GM19193 (cell line): ENCODE data around the gene INPP5B.

Experiments used
- POLR2A ChIP-seq: IDR thresholded peaks from 4 replicates; pipeline ENCODE4 v1.6.1; 2011; ENCODE audit not compliant: insufficient read depth, insufficient read length; ENCODE audit errors: extremely low read depth

Gene INPP5B

DNA sequence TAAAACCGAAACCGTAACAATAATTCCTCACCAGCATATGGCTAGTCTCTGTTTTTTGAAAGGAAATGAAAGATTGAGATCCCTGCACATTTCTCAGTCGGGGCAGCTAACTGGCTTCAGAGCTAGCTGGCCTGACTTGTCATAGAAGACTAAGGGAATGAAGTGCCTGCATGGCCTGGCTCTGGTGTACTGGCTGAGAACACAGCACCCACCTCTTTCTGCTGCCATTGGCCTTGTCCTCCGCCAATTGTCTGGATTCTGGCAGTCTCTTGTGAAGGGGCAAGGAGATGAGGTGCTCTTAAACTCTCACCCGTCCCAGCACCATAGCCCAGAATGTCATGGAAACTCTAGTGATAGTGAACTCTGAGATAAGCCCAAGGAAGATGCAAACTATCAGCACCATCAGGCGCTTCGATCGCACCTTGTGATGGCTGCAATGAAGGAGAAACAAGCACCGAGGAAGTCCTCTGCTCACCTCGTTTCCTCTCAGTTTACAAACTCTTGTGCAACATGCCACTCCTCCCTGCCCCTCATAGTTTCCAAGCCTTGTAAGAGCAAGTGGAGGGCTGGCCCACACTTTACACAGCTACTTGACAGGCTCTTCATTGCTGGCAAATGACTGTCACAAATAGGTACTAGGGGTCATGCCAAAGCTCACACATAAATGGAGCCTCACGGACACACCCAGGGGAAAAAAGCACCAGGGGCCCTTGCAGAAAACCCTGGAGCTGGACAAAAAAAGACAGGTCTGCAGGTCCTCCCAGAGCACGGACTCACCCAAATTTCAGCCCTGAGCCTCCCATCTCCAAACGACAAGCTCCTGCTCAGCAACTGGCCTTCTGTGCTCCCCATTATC, 16.4 kb downstream of the INPP5B start:
- no peak for TF ChIP-seq POLR2A

DNA sequence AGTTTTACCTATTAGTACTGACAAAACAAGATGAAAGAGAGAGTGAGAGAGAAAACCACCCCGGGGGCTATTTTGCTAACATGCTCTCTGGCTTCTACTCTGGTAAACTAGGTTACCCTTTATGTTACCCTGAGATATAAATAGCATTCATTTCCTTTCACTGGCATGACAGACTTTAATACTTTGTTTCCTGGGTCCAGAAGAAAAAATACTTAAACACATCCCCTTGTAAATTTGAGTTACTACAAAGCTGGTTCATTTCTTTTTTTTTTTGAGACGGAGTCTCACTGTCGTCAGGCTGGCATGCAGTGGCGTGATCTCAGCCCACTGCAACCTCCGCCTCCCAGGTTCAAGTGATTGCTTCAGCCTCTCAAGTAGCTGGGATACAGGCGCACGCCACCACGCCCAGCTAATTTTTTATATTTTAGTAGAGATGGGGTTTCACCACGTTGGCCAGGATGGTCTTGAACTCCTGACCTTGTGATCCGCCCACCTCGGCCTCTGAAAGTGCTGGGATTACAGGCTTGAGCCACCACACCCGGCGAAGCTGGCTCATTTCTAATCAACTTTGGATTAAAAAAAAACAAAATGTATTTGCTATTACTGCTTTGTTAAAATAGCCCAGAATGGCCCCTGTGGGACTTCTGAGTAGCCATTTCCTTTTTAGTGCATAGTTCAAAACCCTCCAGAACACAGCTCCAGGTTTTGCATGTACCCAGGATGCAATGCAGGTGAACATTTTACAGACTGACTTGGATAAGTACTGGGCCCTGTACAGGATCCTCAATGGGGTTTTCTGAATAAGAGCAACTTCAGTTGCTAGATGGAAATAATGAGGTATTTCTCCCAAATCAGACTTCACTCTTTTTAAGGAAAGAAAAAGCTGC, 20.6 kb downstream of the INPP5B start:
- TF ChIP-seq POLR2A: peak; percentile 27

DNA sequence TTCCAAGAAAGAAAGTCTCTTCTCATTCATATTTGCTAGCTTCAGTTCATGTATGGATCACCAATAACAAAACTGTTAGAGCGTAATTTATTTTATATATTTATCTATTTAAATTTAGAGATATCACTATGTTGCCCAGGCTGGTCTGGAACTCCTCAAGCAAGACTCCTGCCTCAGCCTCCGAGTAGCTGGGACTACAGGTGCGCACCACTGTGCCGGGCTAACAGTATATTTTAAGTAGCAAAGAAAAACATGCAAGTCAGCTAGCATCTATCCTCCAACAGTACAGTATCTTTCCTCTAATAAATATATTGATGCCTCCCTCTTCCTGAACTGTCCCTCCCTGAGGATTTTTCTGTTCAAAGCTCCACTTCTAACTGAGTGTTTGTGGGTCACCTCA, 21.5 kb downstream of the INPP5B start:
- TF ChIP-seq POLR2A: no peak

DNA sequence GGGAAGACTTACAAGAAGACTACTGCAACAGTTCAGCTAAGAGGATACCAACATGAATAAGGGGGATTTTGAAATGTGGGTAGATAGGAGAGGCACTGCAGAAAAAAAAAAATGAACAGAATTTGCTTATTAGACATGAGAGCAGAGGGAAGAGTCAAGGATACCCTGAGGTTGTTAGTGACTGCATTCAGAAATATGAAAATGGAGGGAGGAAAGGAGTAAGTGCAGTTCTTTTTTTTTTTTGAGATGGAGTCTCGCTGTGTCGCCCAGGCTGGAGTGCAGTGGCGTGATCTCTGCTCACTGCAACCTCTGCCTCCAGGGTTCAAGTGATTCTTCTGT, 23.3 kb downstream of the INPP5B start:
- TF ChIP-seq POLR2A: no peak

DNA sequence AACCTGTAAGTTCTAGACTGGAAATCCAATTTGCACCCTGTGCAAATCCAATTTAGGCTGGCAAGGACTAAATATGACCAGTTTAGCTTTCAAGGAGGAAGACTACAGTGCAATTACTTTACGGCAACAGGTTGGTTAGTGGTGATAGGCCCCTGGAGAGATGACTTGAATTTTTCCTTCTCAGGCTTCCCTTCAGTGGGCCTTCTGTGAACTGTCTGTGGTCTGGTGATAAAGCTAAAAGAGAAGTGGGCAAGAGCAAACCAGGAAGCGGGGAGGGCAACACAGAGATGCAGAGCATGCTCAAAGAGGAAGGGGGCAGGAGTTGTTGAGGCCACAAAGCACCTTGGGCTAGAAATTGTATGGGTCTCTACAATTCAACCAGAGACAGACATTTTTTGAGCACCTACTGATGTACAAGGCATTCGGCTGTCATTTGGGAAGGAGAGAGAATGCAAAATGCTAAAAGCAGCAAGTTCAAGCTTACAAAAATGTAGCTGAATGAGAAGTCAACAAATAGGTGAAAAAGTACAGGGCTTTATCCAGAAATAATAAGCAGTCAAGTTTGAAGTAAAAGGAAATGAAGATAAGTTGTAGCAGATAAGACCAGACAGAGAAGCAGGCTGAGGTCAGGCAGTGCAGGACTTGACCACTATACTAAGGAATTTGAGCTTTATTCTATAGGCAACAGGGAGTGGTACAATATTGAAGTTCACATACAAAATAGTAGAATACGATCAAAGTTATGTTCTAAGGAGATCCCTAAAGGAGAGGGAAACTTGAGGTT, 23.9 kb downstream of the INPP5B start:
- TF ChIP-seq POLR2A: no peak

DNA sequence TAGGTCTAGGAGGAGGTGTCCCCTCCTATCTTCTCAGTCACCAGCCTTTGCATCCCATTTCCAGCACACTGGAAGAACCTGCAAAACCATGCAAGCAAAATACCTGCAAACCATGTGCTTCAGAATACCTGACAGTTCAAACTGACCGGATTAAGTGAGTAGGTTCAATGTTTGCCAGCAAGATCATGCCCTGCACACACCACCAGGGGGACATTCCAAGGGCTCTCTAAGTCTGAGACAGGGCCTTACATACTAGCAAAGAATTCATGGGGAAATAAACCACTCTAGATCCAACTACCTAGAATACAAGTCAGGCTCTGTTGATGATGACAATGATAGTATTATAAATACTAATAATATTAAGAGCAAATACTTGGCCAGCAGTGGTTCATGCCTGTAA, 27.6 kb downstream of the INPP5B start:
- no peak for TF ChIP-seq POLR2A

DNA sequence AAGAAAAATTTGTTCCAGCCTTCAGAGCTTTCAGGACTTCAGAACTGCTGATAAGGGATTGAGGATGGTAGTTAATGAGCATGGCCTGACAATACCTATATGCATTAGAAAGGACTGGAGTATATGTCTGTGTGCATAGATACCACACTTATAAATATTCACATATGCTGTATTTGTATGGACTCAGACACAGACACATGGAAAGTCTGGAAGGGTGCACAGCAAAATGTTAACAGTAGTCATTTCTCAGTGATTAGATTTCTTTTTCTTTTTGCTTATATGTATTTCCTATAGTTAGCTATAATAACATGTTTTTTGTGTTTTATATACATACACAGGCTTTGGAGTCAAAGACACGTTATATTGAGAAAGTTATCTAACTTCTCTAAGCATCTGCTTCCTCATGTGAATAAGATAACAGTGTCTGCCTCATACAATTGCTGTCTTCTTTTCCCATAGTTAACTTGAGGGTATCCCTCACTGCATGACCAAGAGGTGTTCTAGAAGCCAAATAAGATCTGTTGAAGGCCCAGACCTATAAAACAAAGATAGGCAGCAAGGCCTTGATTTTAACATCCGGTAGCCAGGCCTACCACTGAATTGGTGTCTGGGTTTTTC, 31.3 kb downstream of the INPP5B start:
- no peak for TF ChIP-seq POLR2A

DNA sequence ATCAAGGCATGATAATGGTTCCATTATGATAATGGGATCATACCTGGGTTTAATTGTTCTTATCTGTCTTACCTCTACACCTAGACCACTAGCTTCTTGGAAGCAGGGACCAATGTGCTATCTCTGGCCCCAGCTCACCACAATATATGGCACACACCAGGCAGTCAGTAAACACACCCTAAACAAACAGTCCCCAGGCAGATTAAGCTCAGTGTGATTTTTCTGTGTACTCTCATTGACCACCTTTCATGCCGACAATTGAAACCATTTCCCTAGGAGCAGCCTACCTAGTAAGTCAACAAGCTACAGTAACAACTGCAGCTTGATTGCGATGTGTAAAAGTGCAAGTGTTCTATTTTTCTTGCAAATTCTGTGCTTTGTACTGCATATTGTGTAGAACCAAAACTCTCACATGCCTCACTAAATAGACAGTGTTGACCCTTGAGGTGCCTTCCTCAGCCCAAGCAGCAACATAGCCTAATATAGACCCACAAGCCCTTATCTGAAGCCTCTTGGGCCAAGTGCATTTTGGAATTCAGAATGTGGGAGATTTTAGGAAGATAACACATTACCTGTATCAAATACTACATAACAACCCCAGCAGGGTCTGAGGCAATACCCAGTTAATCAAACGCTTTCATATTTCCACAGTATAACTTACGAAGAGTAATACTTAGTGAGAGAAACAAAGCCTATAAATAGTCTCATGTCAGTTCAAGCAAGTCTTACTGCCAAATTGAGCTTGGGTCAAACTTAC, 32.0 kb downstream of the INPP5B start:
- TF ChIP-seq POLR2A: no peak

DNA sequence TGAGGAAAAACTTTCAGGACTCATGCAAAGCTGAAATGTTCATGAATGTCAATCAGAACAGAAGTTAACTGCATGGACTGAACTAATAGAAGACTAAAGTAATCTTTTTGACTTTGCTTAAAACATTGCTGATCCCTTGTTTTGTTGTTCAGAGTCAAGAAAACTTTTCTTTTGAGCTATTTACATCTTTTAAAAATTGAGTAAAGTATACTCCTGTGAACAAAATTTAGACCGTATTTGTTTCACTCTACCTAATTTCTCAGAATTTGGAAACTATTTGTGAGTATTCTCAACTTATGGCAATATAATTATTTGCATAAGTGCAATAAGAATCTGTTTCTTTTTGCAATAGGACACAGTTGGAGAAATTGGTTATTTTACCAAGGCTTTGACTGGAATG, 41.1 kb downstream of the INPP5B start:
- no peak for TF ChIP-seq POLR2A

DNA sequence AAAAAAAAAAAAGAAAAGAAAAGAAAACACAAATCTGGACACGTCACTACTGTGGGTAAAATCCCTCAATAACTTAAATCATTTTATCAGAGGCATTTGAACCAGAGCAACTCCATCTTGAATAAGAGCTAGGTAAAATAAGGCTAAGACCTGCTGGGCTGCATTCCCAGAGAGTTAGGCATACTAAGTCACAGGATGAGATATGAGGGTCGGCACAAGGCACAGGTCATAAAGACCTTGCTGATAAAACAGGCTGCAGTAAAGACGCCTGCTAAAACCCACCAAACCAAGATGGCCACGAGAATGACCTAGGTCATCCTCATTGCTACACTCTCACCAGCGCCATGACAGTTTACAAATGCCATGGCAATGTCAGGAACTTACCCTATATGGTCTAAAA, 43.9 kb downstream of the INPP5B start:
- TF ChIP-seq POLR2A: no peak

DNA sequence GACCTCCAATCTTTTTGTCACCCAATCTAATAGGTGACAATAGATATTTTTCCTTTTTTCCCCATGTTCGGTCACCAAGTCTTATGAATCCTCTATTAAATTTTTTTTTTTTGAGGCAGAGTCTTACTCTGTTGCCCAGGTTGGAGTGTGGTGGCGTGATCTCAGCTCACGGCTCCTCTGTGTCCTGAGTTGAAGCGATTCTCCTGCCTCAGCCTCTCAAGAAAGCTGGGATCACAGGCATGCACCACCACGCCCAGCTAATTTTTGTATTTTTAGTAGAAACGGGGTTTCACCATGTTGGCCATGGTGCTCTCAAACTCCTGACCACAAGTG, 45.0 kb downstream of the INPP5B start:
- no peak for TF ChIP-seq POLR2A

DNA sequence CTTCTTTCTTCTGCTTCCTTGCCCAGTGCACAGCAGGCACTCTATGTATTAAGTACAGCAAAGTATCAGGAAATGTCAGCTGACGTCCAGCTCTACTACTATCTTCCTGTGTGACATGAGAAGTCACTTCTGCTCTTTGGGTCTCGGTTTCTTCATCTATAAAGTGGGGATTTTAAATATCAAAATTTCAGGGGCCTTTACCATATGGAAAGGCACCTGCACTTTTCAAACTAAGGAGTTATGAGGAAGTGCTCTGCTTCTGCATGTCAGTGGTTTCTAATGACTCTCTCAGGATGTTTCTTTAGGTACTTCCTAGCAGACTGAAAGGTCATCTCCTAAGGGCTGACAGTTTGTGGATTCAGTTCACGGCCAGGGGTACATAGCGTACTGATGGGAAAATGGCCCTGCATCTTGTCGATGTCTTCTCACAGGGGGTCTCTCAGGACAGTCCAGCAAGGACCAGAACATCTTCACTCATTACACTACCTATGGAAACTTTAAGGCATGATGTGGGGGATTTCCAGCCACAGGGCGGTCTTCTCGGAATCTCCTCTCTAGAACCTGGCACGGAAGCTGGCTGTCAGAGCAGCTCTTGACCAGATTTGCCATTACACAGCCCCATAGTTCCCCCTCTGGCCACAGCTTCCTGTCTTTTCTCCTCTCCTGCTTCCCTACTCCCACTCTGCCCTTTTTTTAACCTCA, 45.5 kb downstream of the INPP5B start:
- no peak for TF ChIP-seq POLR2A

DNA sequence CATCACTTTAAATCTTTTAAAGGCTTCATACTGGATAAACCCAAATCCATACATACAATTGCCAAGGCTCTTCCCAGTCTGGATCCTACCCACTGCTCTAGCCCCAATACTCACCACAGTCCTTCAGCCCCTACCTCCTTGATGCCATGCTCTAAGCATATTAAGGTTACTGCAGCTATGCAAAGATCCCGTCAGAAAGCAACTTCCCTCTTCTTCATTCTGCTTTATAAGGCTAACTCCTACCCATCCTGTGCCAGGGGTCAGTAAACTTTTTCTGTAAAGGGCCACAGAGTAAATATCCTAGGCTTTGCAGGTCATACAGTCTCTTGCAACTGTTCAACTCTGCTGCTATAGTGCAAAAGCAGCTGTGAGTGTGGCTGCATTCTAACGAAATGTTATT, 53.2 kb downstream of the INPP5B start:
- TF ChIP-seq POLR2A: no peak
